LNCaP clone FGC (cell line): ENCODE data around the gene KRTAP10-2.

ENCODE experiments used
- DNase-seq: peaks from one replicate; pipeline ENCODE4 v3.0.0-alpha.2; 2011; ENCODE audit warnings: low read depth
- H3K4me3 ChIP-seq: 2 replicates; pipeline ENCODE4 v1.5.1; 2011; ENCODE audit warnings: mild to moderate bottlenecking, low read depth, low read length, control low read depth
- TF ChIP-seq, protein P1 (sequence below): IDR thresholded peaks from 2 replicates; pipeline ENCODE4 v1.5.1; 2012; ENCODE audit warnings: mild to moderate bottlenecking; ENCODE audit not compliant: control insufficient read depth, insufficient read depth; ENCODE audit errors: extremely low read depth

The KRTAP10-2 gene

DNA sequence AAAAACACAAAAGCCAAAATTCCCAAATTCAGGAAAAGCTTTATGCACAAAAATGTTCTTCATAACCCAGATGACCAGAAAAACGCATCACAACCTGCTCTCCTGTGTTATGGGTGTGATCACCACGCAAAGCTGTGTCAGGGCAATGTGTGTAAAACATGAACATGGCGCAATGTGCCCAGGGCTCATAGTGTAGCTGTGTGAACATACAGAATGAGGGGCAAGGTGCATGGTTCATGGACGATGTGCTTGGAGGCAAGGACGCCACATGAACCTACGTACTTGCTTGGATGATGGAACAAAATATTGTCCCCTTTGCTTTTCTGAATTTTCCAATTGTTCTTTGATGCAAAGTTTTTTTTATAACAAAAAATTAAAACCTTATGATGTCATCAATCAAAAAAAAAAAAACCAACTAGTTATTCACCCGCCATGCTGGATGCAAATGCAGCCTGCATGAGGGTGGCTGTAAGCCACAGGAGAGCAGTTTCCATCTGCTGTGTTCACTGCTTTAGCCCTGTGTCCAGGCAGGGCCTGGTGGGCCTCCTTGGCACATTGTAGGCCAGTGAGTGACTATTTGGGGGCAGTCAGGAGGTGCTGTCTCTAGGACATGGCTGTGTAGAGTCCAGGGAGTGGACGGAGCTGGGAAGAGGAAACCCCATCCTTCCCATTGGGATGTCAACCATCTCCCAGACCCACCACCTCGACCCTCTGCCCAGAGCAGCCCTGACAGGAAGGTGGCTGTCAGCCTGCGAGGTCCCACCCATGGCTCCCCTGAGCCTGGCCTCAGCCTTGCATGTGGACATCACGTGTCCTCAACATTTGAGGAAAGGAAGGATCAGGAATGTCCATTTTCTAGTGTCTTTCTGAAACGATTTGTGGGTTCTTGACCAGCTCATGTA is 25.0 kb downstream of the KRTAP10-2 start:
- H3K4me3 ChIP-seq: no peak overlapping the region
- DNase-seq: no peak
- TF ChIP-seq, protein P1, sequence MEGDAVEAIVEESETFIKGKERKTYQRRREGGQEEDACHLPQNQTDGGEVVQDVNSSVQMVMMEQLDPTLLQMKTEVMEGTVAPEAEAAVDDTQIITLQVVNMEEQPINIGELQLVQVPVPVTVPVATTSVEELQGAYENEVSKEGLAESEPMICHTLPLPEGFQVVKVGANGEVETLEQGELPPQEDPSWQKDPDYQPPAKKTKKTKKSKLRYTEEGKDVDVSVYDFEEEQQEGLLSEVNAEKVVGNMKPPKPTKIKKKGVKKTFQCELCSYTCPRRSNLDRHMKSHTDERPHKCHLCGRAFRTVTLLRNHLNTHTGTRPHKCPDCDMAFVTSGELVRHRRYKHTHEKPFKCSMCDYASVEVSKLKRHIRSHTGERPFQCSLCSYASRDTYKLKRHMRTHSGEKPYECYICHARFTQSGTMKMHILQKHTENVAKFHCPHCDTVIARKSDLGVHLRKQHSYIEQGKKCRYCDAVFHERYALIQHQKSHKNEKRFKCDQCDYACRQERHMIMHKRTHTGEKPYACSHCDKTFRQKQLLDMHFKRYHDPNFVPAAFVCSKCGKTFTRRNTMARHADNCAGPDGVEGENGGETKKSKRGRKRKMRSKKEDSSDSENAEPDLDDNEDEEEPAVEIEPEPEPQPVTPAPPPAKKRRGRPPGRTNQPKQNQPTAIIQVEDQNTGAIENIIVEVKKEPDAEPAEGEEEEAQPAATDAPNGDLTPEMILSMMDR: no peak

DNA sequence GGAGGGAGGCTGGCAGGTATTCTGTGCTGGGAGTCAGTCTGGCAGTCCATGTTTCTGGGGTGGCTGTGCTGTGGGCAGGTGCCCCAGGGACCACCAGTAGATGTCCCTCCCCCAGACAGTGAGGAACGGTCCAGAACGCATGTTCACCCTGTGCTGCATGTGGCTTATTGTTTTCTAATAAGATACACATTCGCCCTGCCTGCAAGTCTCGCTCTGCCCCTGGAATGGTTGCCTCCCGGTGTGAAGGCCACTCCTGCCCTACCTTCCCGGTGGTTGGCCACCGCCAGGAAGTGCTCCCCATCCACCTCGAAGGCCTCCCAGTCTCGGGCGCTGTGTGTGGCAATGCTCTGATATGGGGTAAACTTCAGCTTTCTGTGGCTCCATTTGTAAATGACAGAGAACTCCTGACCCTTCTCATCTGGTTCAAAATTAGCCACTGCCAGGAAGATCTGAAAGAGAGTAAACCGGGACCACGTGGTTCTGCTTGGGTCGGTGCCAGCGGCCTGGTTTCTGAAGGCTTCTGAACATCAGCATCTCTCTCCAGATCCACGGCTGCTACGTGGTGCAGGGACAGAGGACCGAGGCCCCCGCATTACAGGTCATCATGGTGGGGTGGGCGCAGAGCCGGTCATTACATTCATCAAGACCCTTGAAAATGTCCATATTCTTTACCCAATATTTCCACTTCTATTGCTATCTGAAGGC is 25.8 kb downstream of the KRTAP10-2 start:
- TF ChIP-seq, protein P1: no peak
- no peak for DNase-seq
- no peak overlapping the region for H3K4me3 ChIP-seq

DNA sequence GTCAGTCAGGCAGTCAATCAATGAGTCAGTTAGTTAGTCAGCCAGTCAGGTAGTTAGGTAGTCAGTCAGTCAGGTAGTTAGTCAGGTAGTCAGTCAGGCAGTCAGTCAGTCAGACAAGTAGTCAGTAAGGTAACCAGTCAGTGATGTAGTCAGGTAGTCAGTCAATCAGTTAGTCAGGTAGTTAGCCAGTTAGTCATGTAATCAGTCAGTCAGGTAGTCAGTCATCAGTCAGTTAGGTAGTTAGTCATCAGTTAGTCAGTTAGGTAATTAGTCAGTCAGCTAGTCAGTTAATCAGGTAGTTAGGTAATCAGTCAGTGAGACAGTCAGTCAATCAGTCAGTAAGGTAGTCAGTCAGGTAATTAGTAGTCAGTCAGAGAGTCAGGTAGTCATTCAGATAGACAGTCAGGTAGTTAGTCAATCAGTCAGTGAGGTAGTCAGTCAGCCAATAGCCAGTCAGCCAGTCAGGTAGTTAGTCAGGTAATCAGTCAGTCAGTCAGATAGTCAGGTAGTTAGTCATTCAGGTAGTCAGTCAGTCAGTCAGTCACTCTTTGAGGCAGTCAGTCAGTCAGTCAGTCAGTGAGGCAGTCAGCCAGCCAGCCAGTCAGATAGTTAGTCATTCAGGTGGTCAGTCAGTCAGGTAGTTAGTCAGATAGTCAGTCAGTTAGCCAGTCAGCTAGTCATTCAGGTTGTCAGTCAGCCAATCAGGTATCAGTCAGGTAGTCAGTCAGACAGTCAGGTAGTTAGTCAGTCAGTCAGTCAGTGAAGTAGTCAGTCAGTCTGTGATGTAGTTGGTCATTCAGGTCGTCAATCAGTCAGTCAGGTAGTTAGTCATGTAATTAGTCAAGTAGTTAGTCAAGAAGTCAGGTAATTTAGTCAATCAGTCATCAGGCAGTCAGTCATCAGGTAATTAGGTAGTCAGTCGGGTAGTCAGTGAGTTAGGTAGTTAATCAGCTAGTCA is 26.6 kb downstream of the KRTAP10-2 start:
- no peak for DNase-seq
- H3K4me3 ChIP-seq: no peak overlapping the region
- TF ChIP-seq, protein P1: no peak

DNA sequence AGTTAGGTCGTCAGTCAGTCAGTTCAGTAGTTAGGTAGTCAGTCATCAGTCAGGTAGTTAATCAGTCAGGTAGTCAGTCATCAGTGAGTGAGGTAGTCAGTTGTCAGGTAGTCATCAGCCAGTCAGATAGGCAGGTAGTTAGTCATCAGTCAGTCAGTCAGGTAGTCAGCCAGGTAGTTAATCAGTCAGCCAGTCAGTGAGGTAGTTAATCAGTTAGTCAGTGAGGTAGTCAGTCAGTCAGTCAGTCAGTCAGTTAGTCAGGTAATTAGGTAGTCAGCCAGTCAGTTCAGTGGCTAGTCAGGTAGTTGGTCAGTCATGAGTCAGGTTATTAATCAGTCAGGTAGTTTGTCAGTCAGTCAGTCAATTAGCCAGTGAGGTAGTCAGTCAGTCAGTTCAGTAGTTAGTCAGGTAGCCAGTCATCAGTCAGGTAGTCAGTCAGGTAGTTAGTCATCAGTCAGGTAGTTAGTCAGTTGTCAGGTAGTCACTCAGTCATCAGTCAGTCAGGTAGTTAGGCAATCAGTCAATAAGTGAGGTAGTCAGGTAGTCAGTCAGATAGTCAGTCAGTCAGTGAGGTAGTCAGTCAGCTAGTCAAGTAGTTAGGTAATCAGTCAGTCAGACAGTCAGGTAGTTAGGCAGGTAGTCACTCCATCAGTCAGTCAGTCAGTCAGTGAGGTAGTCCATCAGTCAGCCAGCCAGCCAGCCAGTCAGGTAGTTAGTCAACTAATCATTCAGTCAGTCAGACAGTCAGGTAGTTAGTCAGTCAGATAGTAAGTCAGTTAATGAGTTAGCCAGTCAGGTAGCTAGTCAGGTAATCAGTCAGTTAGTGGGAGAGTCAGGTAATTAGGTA is 27.5 kb downstream of the KRTAP10-2 start:
- DNase-seq: no peak
- no peak overlapping the region for H3K4me3 ChIP-seq
- TF ChIP-seq, protein P1: no peak

DNA sequence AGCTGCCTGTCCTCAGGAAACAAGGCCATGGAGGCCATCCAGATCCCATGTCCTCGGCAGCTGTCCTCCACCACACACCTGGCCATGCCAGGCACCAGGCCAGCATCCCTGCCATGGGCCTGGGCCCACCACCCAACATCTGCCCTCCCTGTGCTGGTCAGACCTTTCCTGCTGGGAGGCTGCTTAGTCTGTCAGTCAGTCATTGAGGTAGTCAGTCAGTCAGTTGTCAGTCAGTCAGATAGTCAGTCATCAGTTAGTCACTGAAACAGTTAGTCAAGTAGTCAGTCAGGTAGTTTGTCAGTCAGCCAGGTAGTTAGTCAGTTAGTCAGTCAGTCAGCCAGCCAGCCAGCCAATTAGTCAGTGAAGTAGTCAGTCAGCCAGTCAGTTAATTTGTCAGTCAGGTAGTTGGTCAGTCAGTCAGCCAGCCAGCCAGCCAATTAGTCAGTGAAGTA is 28.5 kb downstream of the KRTAP10-2 start:
- H3K4me3 ChIP-seq: no peak overlapping the region
- TF ChIP-seq, protein P1: no peak
- no peak for DNase-seq
